GM18909 (cell line): Measurements from ENCODE around the gene DOCK2.
"Not testable (repeated sequence)": the region's sequence is repeated elsewhere in the genome, so short reads cannot be mapped to it uniquely, and the experiment has no call there.

Source experiments
- ATAC-seq: cut with Tn5 transposase; IDR thresholded peaks from one replicate; pipeline ENCODE4 v1.9.1; 2021; ENCODE audit warnings: mild to moderate bottlenecking; ENCODE audit not compliant: unreplicated experiment, poor library complexity

DOCK2 gene

DNA sequence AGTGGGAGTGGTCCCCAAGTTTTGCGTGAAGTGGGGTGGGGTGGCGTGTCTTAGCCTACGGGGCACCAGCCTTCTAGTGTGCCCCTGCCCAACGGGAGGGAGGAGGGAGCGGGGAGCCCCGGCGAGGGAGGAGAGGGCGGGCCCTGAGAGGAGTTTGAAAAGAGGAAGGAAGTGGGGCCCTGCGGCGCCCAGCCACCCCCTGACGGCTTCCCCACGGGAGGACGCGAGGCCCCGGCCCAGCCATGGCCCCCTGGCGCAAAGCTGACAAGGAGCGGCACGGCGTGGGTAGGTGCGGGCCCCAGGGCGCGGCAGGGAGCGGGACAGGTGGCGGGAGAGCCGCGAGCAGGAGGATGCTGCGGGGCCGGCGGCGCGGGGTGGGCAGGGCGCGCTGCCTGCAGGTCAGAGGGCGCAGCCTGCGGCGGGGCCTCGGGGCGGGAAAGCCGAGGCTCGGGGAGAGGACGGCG lies at the start of gene DOCK2:
Gene DOCK2, plus strand, starts transcription at position 191 of the 464 bp plus-strand sequence. Its CDS starts 52 bp downstream, at position 243.
- peak; percentile 93 for ATAC-seq

DNA sequence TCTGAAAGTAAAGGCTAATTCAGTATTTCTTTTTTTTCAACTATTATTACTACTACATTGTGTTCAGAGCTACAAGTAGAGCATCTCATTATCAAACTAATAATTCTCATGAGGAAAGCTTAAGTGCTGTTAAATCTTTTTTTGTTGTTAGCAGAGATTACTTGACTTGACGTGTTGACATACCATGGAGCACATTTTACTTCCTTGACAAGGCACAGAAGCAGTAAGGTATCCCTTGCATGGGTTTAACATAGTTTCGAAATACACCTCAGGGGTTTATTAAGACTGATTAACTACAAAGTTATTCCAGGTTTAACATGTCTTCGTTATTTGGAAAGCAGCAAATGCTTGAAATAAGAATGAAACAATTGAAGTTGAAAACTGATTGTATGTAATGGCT lies 46.5 kb upstream of the DOCK2 start:
- ATAC-seq, result no peak

DNA sequence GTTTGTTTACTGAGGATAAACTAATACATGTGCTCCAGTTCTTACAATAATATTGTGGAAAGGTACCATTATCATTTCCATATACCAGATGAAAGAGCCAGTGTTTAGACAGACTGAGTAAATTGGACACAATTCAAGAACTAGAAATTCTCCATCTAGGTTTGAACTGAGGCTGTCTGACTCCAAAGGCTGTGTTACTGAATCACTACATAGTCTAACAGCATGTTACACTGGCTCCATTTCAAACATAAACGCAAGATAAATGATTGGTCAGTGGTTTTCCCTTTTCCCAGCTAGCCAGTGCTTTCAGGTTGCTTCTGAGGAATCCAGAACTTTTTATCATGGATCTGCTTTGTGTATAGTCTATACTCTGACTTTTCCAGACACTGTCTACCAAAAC lies 45.4 kb upstream of the DOCK2 start:
- ATAC-seq, result no peak

DNA sequence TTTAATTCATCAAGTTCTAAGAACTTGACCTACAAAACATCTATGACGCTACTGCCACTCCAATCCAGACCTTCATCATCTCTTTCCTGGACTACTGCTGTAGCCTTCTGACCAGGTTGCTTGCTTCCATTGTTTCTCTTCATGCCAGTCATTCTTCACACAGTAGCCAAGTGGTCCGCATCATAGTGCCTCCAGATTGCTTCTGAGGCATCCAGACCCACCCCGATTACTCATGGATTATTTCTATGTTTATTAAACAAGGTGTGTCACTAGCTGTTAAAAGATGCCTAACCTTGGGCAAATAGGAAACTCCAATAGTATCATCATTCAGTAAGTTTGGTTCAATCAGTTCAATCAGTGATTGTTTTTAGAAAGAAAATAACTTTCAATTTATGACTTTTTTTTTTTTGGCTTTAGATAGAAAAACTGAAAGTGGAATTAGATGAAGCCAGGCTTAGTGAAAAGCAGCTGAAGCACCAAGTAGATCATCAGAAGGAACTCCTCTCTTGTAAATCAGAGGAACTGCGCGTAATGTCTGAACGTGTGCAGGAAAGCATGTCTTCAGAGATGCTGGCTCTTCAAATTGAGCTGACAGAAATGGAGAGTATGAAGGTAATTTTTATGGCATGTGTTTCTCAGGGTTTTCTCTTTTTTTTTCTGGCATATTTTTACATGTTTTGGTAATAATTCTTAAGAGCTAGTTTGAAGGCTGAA lies 44.0 kb upstream of the DOCK2 start:
- no peak for ATAC-seq

DNA sequence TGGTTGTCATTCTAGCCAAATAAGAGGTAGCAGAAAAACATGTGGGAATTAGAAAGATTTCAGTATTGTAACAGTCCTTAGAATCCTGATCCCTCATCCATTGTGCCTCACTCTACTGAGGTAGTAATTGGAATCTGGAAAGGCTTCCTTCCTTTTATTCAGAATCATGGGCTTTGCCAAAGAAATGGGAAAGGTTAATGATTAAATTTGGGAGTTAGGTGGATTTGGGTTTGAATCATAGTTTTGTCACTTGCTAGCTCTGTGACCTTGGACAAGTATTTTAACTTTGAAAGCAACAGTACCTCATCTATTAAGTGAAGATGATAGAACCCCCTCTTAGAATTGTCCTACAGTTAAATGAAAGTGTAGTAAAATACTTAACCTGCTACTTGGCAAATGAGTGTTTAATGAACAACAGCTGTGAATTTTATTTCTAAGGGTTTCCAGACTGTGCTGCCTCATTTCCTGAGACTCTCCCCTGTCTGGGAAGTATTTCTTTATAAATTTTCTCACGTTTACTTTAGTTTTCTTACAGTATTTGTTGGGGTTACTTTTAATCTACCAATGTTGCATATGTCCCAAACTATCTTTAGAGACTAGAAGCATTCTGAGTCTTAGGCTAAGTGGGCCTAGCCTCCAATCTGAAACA lies 41.8 kb upstream of the DOCK2 start:
- ATAC-seq, result no peak

DNA sequence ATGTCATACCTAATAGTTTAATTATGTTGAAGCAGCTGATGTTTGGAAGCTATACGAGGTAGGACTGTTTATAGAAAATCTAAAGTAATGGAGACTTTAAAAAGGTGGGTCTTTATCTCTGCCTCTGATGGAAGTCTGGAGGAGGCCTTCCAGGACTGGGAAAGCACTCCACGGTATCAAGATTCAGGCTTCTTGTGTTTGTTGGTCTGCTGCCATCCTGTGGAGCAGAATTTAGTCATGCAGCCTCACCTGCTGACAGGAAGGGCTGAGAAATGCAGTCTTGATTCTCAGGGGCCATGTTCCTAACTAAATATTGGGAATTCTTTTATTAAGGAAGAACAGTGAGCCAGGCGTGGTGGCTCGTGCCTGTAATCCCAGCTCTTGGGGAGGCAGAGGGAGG lies 37.6 kb upstream of the DOCK2 start:
- ATAC-seq, result no peak

DNA sequence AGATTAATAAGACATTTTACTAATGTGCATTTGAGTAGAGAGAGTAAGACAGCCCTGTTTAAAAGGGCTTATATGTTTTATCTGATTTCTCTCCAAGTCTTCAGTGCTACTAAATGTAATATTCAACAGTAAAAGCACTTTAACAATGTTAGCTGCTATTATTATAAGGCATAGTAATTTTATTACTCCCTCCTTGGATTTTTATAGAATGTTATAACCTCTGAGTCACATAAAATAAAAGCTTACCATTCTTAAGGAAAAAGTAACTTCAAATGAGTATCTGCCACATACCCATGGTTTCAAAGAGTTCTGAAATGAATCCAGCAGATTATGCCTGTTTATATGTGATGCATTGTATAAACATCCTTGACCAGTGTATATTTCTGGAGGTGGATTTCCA lies 34.5 kb upstream of the DOCK2 start:
- ATAC-seq, result no peak

DNA sequence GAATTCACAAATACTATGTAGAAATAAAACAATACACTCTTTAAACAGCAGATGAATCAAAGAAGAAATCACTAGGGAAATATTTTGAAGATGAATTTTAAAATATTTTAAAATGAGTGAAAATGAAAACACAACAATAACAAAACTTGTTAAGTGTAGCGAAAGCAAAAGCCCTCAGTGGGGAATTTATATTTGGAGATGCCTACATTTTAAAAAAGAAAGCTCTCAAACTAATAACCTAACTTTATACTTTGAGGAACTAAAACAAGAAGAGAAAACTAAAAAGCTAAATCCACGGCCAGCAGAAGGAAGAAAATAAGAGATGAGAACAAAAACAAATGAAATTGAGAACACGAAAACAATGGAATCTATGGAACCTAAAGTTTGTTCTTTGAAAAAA lies 30.8 kb upstream of the DOCK2 start:
- ATAC-seq, result no peak

DNA sequence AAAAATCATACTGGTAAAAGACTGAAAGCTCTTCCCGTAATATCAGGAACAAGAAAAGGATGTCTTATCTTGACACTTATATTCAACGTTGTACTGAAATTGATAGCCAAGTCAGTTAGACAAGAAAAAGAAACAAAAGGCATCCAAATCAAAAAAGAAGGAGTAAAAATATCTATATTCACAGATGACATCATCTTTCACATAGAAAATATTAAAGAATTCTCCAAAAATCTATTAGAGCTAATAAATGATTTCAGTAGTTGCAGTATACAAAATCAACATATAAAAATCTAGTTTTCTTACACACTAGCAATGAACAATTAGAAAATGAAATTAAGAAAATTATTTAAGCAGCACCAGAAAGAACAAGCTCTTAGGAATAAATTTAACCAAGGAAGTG lies 29.2 kb upstream of the DOCK2 start:
- no peak for ATAC-seq

DNA sequence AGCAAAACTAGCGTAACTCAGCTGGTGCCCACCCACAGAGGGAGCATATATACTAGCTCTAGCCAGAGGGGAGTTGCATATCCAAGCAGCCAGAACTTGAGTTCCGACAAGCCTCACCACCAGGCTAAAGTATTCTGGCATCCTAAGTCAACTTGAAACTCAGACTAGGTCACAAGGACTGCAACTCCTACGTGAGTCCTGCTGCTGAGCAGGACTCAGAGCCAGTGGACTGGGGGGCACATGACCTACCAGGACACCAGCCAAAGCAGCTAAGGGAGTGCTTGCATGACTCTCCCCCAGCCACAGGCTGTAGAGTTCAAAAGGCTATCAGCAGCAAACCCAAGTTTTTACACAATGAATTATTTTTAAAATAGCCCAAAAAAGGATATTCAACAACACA lies 27.4 kb upstream of the DOCK2 start:
- ATAC-seq, result no peak

DNA sequence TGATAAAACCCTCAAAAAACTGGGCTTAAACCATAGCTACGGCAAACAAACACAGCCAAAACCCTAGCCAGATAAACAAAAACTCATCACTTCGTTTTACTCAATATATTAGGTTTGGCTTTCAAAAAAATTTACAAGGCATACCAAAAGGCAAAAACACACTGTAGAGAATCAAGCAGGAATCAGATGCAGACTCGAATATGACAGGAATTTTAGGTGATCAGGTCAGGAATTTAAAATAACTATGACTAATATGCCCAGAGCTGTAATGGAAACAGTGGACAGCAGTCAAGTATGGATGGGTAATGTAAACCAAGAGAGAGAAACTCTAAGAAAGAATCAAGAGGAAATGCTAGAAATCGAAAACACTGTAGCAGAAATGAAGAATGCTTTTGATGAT lies 26.5 kb upstream of the DOCK2 start:
- ATAC-seq, result no peak

DNA sequence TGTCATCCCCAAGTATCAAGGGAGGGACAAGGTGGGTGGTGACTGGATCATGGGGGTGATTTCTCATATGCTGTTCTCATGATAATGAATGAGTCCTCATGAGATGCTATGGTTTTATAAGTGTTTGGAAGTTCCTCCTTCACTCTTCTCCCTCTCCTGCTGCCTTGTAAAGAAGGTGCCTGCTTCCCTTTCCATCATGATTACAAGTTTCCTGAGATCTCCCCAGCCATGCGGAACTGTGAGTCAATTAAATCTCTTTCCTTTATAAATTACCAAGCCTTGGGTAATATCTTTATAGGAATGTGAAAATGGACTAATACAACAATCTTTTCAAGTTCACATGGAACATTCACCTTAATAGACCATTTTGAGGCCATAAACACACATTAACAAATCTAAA lies 21.5 kb upstream of the DOCK2 start:
- no peak for ATAC-seq

DNA sequence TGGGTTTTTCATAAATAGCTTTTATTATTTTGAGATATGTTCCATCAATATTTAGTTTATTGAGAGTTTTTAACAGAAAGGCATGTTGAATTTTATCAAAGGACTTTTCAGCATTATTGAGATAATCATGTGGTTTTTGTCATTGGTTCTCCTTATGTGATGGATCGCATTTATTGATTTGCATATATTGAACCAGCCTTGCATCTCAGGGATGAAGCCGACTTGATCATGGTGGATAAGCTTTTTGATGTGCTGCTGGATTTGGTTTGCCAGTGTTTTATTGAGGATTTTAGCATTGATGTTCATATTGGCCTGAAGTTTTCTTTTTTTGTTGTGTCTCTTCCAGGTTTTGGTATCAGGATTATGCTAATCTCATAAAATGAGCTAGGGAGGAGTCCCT lies 12.8 kb upstream of the DOCK2 start:
- not testable (repeated sequence) for ATAC-seq

DNA sequence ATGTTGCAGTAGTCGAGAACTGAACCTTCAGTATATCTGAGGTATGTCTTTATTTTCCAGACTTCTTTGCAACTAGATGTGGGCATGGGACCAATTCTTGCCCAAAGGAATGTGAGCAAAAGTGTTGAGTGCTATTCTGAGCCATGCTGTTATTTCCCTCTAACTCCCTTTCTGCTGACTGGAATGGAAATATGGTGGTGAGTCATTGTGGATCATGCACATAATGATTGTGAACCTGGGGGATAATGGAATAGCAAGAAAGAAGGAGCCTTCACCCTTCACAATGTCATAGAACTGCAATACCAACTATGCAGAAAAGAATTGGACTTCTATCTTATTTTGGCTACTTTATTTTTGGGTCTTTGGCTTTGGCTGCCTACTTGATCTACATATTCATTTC lies 10.3 kb upstream of the DOCK2 start:
- ATAC-seq, result no peak

DNA sequence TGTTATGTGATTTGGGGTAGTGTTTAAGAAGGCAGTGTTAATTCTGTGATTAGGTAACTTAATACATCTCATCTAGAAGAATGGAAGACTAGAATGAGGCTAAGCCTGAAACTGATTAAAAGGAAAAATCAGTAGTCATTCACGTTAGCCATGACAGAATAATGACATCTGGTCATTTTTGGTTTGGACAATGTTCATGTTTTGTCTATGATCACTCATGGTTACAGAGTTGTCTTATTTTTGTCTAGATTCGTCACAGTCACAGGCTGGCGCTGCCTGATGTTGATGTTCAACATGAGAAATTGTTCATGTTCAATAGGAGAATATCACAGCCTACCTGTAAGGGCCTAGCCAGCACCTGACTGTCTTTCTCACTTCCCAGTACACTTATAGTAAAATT lies 9.5 kb upstream of the DOCK2 start:
- ATAC-seq, result no peak

DNA sequence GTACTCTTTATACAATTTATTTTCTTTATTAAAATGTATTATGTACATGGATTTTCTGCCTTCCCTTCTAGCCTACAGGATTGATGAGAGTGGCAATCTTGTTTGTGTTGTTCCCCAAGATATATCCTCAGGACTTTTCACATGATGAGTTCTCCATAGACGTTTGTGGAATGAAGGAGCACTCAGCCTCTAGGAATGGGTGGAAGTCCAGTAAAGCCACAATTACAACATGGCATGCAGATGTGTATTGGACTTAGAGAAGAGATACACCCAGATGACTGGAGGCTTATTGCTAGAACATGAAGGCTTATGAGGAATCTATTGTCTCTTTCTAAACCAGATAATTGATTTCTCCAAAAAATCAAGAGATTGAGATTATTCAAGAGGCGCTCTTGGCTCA lies 8.2 kb upstream of the DOCK2 start:
- no peak for ATAC-seq

DNA sequence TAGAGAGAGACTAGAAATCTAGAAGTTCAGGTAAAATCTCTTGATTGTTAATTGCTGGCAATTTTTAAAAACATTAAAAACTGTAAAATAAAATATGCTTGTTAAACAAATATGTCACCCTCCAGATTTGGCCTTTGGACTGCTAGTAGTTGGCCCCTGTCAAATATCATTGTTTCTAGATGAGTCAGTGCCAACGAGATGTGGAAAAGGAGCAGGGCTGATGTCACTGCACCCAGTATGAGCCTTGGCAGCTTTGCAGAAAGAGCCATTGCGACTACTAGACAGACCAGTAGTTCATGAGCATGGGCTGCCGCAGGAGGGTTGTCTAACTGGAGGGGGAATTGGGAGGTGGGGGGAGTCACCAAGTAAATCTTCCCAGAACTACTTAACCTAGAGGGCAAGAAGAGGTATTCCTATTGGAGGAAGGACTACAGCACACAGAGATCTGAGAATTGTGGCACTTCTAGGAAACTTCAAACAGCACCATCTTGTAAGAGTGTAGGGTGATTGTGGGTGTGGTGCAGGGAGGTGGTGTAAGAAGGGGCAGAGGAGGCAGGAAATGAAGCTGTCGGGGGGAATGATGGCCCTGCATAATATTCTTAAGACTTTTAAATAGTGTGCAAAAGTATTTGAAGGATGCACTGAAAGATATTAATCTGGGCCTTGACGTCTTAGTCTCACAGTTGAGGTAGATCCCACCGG lies 7.1 kb upstream of the DOCK2 start:
- ATAC-seq, result no peak

DNA sequence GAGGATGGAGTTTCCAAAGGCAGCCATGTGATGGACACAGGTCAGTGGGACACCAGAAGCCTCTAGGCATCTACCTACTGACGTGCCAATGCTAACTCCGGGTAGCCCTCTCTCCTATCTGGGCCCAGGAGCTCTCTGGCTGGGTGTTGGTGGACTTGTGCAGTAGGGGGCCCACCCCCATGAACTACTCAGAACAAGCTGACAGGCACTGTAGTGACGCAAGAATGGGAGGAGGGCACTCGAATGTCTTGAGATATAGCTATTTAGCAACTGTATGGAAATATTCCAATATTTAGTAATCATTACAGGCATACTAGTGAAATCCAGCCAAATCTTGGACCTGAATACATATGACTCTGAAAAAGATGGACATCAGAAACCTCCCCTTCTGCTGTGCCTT lies 5.7 kb upstream of the DOCK2 start:
- no peak for ATAC-seq

DNA sequence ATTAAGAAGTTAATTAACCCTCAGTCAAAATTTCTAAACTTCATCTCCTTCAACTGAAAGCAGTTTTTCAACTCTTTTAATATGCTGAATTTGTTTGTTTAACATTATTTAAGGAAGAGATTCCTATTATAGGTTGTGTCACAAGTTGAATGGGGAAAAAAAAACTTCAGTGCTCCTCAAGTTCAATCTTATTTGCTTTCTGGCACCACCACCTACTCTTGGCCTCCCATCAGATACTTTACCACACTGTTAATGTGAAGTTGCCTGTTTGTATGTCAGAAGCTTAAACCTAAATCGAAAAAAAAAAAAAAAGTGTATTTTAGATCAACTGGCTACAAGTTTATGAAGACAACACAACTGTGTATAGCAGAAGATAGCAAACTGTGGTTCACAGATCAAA lies 4.1 kb upstream of the DOCK2 start:
- no peak for ATAC-seq

DNA sequence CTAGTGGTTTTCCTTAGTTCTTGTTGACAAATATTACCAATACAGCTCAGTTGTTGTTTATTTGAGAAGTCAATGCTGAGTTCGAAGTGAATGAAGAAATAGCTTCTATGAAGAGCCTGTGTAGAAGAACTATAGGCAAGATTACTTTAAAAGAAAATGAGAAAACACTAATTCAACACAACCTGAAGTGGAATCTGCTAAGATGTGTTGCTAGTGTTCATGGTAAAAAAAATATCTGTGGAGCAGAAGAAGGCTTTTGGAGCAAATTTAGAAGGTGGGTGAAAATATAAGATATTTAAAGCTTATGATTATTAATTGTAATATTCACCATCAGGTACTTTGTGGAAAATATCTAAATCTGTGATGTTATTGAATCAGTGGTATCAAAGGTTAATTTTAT lies 2.5 kb upstream of the DOCK2 start:
- ATAC-seq, result no peak

DNA sequence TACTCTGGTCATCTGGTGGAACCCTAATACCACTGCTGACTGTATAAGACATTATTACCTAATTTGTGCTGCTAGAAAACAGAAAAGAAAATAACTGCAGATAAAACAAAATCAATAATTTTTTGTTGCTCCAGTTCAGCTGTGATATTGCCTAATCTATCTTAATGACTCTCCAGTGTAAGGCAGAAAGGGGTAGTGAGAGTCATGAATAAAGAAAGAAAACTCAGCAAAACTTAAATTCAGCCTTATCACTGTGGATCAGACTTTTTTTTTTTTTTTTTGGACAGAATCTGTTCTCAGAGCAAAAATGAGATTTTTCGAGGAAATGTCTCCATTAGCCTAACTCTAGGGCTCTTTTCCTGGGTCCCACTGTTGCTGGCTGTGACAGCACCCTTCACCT lies 1.1 kb upstream of the DOCK2 start:
- ATAC-seq, result no peak
